Stimulated activated CD4-positive, alpha-beta T cell treated with anti-CD3 and anti-CD28 coated beads, TNF-alpha, amount 100 ng/mL, for 24 hours (primary cell): ENCODE measurements around the gene SNX8.

Experiments used
- DNase-seq, 3 experiments: peaks; one replicate each; pipeline ENCODE4 v3.0.0-alpha.2; 2020; ENCODE audit warnings: low read depth in 3 of 3

Gene SNX8

DNA sequence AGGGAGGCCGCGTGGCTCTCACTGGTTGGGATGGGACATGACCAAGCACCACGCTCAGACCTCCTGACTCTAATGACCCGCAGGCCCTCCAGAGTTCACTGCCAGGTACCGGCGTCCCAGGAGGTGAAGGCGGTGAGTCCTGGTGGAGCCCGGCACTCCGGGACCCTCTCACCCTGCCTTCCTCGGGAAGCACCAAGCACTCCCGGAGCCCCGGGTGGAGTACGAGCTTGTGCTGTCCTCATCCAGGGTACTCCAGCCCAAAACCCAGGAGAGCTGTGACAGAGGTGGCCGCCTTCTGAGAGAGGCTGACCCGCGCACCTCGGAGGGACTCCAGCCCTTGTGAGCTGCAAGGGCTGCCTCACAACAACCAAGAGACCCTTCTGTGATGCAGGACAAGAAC is 90.9 kb downstream of the SNX8 start:
- no peak for DNase-seq

- no peak for DNase-seq
Measured at GRCh38 chr7:2222516-2222915, 91.7 kb downstream of the SNX8 start.

GRCh38 chr7:2220954-2221353 is 93.3 kb downstream of the SNX8 start:
- no peak for DNase-seq

GRCh38 chr7:2220506-2220905 is 93.7 kb downstream of the SNX8 start:
- no peak for DNase-seq

DNA sequence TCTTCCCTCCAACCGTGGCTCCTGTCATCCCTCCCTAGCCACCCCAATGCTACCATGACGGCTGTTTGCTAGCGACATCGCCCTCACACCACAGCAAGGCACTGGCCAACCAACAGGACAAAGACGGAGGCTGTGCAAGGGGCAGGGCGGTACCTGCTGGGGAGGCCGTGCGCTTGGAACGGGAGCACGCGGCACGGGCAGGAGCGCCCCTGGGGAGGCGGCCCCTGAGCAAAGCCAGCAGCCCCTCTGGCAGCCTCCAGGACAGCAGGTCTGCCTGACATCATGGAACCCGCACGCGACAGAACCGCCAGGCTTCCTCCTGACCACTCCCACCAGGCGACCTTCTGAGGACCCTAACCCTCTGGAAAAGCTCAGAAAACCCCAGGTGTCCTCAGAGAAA is 94.2 kb downstream of the SNX8 start:
- DNase-seq, result no peak

DNA sequence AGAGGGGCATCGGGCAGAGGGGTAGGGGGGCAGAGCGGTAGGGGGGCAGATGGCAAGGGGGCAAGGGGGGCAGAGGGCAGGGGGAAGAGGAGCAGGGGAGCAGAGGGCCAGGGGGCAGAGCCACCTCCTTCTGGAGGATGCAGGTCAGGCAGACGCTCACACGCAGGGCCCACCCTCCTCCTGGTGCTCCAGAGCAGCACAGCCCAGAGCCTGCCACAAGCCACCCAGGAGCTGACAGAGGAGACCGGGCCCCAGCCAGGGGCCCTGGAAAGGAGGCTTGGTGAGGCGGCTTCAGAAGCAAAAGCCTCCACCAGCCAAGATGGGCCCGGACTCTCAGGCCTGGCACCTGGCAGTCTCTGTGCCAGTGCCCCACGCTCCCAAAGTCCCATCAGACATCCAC is 94.6 kb downstream of the SNX8 start:
- DNase-seq, result no peak

- no peak for DNase-seq
Measured at GRCh38 chr7:2219136-2219535, 95.1 kb downstream of the SNX8 start.

DNA sequence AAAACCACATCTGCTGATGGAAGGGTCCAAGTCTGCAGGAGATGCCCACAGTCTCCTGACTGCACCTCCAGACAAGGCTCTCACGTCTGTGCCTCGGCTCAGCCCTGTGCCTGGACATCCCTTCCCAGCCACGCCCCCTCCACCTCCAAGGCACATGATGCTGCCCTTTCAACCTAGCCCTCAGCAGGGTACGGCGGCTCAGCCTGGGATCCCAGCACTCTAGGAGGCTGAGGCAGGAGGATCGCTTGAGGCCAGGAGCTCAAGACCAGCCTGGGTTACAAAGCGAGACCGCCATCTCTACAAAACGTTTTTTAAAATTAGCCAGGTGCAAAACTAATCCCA is 95.8 kb downstream of the SNX8 start:
- DNase-seq, result no peak

DNA sequence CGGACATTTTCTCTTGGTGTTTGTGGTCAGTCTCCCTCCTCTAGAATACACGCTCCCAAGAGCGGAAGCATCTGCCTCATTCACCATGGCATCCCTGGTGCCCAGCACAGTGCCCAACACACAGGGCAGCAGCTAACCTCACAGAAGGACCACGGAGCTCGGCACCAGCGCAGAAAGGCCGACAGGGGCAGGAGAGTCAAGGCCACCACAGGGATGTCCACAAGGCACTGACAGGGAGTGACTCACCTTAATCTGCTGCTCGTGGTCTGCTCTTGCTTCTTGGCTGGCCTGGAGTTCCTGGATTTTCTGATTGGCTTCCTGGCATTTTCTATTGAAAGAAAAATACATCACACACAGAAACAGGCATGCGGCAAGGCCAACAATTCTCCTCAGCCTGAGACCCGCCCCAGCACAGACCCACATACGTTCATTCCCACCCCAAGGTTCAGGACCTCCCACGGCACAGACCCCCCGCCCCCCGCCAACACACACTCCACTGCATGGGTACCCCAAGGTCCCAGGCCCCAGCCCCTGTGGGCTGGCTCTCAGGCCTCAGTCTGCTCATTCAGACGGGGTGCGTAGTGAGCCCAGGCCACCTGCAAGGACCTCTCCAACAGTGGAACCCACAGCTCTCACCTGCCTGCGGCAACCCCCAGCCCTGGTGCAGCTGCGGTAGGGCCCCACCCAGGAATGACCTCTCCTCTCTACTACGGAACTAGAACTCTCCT is 96.4 kb downstream of the SNX8 start:
- no peak for DNase-seq

DNA sequence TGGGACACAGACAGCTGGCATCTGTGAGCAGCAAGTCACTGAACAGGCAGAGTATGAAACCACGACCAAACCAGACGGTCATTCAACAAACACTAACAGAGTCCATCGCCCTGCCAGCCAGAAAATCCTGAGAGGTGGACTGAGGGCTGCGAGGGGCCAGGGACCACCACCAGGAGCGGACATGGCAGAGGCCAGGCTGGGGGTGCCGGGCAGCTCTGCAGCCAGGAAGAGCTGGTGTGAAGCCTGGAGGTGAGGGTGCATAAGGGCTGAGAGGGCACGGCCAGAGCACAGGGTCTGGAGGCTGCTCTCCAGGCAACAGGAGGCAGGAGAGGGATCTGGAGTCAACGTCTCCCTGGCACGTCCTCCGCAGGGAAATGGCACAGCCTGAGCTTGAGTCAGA is 97.0 kb downstream of the SNX8 start:
- DNase-seq, result no peak

DNA sequence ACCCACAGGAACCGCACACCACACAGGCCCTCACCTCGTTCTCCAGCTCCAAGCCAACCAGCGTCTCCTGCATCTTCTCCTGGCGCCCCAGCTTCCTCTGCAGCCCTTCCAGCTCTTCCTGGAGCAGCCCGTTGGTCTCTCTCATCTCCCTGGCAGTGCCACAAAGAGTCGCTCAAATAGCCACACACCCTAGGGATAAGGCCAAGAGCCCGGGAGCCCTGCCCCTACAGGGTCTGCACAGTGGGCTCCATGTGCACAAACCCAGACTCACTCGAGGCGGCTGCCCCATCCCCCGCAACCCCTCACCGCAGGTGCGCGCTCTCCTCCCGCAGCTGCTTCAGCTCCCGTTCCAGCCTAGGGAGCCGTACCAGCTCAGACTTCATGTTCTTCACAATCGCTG is 98.4 kb downstream of the SNX8 start:
- DNase-seq, result no peak

DNA sequence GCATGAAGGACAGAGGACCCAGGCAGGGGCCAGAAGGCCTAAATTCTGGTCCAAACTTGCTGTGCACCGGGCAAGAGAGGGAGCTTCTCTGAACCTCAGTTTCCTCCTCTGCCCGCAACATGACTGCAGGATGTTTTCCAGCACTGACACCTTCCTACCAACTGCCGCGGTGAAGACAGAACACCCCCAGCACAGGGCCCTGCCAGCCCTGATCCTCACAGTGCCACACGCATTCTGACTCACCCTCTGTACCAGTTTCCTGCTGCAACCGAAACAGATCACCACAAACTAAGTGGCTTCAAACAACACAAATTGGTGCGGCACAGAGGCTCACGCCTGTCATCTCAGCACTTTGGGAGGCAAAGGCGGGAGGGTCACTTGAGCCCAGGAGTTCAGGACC is 99.6 kb downstream of the SNX8 start:
- no peak for DNase-seq

DNA sequence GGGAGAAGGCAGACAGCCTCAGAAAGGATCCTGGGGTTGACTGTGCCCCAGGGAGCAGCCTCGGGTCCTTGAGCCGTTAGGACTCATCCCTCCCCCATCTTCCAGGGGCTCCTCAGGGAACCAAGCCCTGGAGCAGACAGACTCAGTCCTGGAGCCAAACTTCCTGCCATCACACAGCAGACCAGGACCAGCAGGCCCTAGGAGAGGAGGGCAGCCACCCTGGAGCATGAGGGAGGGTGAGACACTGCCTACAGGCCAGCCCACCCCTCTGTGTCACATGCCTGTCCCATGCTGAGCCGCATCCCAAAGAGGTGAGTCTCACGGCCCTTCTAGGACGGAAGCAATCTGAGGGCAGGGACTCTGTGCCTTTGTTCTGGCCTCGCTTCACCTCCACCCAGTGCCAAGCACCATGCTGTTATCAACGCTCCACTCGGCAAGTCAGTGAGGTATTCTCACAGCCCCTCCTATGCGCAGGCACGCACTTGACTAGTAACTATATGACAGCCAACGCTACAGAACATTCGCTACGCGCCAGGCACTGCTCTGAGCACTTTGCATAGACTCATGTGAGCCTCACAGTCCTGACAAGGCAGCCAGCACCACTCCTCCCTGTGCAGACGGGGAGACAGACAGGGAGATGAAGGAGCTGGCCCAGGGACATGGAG is 100.6 kb downstream of the SNX8 start:
- no peak for DNase-seq

- no peak for DNase-seq
Measured at GRCh38 chr7:2212906-2213305, 101.3 kb downstream of the SNX8 start.

DNA sequence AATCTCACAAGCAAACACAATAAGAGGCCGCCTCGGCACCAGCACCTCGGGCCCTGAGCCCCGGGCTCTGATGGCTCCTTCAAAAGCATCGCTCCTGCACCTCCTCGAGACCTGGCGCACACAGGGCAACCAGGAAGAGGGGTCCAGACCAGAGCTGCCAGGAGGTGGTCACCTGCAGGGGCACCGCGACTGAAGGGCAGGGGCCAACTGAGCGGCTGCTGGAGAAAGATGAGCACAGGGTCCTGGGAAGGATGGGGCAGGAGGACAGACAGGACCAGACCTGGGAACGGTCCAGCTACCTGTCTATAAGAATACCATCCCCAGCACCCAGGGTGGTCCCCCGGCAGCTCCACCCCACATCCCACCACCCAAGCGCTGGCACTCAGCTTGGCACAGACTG is 102.3 kb downstream of the SNX8 start:
- no peak for DNase-seq

GRCh38 chr7:2211259-2211880 is 102.9 kb downstream of the SNX8 start:
- DNase-seq, result no peak

- DNase-seq, result no peak
Measured at GRCh38 chr7:2210551-2211258, 103.5 kb downstream of the SNX8 start.

DNA sequence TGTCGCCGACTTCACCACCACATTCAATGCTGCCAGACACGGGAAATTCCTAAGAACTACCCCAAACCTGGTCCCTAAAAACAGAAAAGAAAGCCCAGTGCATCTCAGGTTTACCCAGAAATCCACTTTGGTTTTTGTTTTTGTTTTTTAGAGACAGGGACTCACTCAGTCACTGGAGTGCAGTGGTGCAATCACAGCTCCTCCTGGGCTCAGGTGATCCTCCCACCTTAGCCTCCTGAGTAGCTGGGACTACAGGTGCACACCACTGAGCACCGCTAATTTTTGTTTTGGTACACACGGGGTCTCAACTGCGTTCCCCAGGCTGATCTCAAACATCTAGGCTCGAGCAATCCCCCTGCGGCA is 104.3 kb downstream of the SNX8 start:
- no peak for DNase-seq

GRCh38 chr7:2209146-2209960 is 104.9 kb downstream of the SNX8 start:
- peak in 2 of 3 experiments; percentile 12 to 24 for DNase-seq

GRCh38 chr7:2208712-2209111 is 105.5 kb downstream of the SNX8 start:
- no peak for DNase-seq

DNA sequence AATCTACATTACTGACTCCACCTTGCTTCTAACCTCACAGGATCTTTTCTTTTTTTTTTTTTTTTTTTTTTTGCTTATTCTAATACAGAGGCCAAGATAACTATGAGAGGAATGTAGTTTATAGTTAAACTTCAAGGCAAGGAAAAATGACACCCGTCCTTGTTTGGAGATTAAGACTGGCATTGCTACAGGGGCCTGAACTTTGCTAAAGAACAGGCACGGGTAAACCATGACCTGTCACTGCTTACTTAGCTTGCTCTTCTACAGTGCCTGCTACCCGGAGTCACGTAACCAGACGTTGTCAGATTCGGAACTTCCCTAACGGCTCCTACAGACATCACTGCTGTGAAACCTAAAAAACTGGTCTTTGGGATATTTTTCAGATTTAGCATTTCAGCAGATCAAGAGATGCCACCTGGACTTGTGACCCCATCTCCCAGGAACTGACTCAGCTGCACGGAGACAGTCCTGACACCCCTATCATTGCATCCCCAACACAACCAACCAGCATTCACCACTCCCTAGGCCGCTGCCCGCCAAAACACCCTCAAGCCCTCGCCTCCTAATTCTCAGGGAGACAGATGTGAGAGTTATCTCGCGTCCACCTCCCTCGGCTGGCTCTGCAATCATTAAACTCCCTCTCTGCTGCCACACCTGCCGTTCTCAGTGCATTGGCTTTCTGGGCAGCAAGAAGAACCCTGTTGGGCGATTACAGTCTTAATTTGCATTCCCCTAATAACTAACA is 109.0 kb downstream of the SNX8 start:
- DNase-seq, result no peak
